T follicular helper cell (primary cell): ENCODE measurements around the gene NLRP5.
A peak's percentile ranks its signal among the peaks of the same experiment; 100 is the strongest.
"Not testable (repeated sequence)": the region's sequence is repeated elsewhere in the genome, so short reads cannot be mapped to it uniquely, and the experiment has no call there.

ENCODE experiments used
- DNase-seq: peaks from one replicate; pipeline ENCODE4 v3.0.0-alpha.2; 2020; ENCODE audit warnings: low read depth
- total RNA-seq, 2 experiments: gene quantifications; one replicate each; lab custom pipeline; 2026; lab: John Stamatoyannopoulos, UW

Gene NLRP5
- 0 reads per million in 2 experiments for total RNA-seq

GRCh38 chr19:55986487-55986886, at the start of gene NLRP5:
Gene NLRP5, plus strand, starts transcription at chr19:55986775.
- DNase-seq, result no peak

DNA sequence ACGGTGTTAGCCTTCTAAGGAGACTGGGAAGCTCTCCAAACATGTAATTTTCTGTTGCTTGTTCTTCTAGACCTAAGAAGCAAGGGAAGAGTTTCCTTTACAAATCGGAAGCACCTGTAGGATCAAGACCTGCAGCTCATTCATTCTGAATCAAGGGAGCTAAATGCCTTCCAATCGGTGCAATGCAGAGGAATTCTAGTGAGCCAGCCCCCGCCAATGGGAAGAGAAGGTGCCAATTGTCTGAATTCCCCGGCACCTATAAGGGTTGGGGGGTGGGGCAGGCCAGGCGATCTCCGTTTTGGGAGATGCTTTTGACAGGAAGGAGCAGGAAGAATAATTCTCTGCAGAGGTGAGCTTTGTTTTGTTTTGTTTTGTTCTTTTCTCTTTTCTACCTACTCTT, 47.4 kb upstream of the NLRP5 start:
- no peak for DNase-seq

DNA sequence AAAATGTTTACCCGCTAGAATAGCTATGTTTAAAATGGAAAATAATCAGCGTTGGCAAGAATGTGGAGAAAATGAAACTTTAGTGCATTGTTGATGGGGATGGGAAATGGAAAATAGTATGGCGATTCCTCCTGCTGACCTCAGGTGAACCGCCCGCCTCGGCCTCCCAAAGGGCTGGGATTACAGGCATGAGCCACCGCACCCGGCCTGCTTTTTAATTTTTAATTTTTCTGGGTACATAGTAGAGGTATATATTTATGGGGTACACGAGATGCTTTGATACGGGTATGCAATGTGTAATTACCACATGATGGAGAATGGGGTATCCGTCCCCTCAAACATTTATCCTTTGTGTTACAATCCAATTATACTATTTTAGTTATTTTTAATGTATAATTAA, 46.3 kb upstream of the NLRP5 start:
- no peak for DNase-seq

GRCh38 chr19:55947532-55947931, 39.0 kb upstream of the NLRP5 start, which contains the start of gene NLRP8:
Gene NLRP8, plus strand, starts transcription at chr19:55947832.
- no peak for DNase-seq

- DNase-seq, result not testable (repeated sequence)
These were observed 36.0 kb upstream of the NLRP5 start for GRCh38 chr19:55950566-55950965.

- DNase-seq, result no peak
These were observed 30.1 kb upstream of the NLRP5 start for GRCh38 chr19:55956431-55956830.

DNA sequence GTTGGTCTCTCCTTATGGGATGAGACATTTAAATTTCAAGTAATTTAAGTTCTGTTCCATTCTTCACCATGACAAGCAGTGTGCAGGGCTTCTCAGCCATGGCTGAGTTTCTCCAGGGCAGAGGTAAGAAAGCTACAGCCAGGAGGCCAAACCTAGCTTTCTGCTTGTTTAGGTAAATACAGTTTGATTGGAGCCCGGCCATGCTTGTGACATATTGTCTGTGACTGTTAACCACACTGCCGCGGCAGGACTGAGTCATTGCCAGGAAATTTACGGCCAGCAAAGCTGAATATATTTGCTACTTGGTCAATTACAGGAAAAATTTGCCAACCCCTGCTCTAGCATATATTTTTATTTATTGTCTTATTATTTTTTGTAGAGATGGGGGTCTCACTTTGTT, 28.2 kb upstream of the NLRP5 start:
- no peak for DNase-seq

DNA sequence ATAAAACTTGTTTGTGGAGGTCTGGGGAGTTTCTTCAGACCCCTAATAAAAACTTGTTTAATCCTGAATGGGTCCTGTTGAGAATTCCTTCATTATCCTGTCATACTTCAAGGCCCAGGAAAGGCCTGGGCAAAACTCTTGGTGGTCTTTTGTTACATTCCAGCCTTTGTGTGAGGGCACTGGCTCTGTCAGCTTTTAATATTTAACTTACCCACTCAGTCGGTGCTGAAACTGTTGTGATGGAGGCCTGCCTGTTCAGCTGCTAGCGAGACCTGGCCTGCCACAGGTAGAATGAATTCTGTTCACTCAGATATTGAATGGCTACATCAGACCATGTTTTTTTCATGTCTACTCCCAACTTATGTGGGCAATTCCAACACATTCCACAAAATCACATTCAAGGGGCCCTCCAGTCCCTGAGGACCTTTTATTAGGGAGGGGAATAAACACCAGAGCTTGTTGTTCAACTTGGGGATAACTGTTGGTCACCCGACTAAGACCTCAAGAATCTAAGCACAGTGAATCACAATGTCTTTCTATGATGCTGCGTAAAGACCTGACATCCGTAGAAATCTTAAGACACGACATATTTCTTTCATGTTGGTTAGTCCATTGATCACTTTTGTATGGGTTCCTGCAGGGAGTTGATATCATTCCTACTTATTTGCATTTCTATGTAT, 26.4 kb upstream of the NLRP5 start:
- no peak for DNase-seq

DNA sequence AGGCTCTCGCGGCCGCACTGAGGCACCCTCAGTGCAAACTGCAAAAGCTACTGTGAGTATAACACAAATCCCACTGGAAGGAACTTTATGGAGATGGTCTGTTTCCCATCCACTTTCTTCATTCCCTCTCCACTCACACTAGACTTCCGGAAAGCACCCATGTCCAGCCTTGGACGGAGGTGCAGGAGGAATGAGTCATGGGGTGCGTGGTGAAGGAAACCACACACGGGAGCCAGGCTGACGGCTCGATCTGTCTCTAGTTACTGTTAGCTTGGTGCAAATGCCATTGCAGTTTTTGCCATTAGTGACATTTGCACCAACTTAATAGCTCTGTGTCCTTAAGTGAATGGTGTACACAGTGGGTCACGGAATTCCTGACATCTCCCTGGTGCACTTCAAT, 24.4 kb upstream of the NLRP5 start:
- DNase-seq, result no peak

- no peak for DNase-seq
These were observed 12.6 kb upstream of the NLRP5 start for GRCh38 chr19:55973982-55974381.

DNA sequence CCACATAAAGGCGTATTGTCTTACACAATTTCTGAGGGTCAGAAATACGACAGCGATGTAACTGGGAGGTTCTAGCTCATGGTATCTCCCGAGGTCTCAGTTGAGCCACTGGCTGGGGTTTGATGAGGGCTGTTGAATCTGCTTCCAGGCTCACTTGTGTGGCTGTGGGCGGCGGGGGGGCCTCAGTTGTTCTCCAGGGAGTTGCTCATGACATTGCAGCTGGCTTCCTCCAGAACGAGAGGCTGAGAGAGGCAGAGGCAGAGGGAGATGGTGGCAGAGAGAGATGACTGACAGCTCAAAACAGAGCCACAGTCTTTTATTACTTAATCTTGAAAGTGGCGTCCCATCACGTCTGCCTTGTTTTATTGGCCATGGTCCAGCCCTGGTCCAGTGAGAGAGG, 6.2 kb upstream of the NLRP5 start:
- no peak for DNase-seq

DNA sequence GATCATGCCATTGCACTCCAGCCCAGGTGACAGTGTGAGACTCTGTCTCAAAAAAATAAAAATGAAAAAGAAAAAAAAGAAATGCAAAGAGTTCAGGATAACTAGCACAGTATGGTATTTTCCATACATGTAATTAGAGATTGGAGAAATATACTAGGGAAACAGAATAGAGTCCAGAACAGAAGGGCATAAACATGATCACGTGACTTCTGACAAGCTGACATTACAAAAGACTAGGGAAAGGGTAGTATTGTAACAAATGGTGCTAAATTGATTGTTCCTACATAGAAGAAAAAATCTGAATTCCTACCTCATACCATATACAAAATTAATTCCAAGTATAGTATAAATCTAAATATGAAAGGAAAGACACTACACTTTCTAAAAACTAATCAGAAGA, 1.3 kb upstream of the NLRP5 start:
- no peak for DNase-seq

DNA sequence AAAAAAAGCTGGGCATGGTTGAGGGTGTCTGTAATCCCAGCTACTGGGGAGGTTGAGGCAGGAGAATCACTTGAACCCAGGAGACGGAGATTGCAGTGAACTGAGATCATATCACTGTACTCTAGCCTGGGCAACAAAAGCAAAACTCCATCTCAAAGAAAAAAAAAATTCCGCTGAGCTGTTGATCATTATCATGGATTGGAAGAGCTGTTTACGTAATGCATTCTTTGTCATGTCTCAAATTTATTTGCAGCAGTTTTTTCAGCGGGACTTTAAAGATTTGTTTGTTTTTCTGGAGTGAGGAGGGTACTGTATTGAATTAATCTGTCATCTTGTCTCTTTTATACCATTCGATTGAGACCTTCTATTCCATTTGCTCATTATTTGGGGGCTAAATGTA, 4.3 kb downstream of the NLRP5 start:
- no peak for DNase-seq

DNA sequence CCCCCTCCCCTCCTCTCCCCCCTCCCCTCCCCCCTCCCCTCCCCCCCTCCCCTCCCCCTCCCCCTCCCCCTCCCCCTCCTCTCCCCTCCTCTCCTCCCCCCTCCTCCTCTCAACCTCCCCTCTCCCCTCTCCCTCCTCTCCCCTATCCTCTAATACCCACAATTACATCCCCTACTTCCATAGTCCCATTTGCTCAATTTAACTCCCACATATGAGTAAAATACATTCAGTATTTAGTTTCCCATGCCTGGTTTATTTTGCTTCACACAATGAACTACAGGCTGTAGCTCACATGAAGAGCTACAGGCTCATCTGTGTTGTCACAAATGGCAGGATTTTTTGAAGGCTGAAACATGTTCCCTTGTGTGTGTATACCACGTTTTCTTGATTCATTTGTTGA, 6.9 kb downstream of the NLRP5 start:
- DNase-seq, result no peak

- DNase-seq, result no peak
These were observed 28.2 kb downstream of the NLRP5 start for GRCh38 chr19:56014765-56015164.

DNA sequence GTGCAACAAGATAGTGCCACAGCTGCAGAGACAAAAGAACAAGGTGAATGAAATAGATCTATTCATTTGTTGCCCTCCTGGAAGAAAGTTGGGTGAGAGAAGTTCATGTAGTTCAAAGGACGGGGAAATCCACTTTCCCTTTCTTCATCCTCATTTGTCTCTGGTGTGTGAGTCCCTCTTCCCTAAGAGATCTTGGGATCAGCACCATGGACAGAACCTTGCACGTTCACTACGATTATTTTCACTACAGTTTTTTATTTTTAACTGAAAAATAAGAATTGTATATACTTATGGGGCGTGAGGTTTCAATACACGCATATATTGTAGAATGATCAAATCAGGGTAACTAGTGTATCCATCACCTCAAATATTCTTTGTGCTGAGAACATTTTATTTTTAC, 29.2 kb downstream of the NLRP5 start:
- DNase-seq, result no peak

DNA sequence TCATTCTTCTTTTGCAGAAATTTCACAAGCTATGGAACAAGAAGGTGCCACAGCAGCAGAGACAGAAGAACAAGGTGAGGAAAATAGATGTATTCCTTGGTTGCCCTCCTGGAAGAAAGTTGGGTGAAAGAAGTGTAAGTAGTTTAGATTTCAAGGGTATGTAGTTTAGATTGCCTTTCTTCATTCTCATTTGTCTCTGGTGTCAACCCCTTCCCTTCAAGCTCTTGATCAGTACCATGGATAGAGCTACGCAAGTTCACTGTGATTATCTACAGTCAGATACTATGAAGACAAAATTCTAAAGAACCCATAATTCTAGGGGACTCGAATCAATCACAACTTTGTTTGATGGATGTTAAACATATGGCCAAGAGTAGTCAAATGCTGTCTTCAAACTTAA, 32.8 kb downstream of the NLRP5 start:
- DNase-seq, result not testable (repeated sequence)

DNA sequence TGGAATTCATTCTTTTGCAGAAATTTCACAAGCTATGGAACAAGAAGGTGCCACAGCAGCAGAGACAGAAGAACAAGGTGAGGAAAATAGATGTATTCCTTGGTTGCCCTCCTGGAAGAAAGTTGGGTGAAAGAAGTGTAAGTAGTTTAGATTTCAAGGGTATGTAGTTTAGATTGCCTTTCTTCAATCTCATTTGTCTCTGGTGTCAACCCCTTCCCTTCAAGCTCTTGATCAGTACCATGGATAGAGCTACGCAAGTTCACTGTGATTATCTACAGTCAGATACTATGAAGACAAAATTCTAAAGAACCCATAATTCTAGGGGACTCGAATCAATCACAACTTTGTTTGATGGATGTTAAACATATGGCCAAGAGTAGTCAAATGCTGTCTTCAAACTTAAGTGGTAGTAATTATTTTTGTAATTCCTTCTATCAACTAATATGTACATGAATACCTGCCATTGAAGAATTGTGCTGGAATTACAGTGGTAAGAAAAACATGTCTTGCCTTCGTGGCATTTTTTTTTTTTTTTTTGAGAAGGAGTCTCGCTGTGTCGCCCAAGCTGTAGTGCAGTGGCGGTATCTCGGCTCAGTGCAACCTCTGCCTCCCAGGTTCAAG, 33.9 kb downstream of the NLRP5 start:
- DNase-seq, result not testable (repeated sequence)

- DNase-seq, result no peak
These were observed 40.2 kb downstream of the NLRP5 start for GRCh38 chr19:56026769-56027168.

DNA sequence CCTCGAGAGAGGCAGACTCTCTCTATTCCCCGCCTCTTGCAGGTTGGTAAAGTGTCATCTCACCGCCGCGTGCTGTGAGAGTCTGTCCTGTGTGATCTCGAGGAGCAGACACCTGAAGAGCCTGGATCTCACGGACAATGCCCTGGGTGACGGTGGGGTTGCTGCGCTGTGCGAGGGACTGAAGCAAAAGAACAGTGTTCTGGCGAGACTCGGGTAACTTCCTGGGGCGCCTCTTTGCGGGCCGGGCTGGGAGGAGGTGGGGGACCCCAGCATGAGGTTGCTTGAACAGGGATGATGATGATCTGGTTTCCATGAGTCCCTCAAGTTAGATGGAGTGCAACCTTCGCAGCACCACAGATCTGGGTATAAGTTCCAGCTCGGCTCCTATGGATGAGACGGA, 67.0 kb downstream of the NLRP5 start:
- no peak for DNase-seq

DNA sequence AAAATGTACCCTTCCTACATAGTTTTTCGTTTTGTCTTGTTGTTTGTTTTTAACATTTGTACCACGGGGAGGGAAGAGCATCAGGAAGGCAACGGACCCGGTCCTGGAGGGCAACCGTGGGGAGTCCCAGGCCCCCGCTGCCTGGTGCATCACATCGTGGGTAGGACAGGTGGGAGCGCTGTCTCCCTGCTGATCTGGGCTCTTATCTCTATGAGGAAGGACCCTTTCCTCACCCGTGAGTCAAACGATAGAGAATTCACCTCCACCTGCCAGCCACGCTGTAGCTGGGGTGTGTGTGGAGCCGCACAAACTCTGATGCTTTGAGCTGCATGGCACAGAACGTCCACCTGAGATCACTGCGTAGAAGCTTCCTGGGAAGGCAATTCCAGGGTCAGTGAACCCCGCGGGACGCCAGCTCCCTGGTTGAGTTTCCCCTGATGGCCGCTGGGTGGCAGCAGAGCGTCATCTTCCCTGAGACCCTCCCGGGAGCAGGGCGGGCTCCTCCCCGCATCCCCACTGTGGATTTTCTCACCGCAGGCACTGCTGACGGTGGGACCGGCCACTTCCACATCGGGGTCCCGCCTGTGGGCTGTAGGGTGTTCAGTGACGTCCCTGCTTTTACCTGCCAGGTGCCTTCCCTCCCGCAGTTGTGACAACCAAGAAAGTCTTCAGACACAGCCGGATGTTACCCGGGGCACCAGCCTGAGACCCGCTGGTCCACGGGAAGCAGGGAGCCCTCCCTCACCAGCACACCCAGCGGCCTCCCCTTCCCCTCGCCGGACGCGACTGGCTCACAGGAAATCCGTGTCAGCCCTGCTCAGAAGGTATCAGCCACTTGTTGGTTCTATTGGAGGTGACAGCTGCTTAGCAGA, 79.8 kb downstream of the NLRP5 start:
- peak; percentile 45 for DNase-seq

- DNase-seq, result no peak
These were observed 83.1 kb downstream of the NLRP5 start for GRCh38 chr19:56069642-56070041.

DNA sequence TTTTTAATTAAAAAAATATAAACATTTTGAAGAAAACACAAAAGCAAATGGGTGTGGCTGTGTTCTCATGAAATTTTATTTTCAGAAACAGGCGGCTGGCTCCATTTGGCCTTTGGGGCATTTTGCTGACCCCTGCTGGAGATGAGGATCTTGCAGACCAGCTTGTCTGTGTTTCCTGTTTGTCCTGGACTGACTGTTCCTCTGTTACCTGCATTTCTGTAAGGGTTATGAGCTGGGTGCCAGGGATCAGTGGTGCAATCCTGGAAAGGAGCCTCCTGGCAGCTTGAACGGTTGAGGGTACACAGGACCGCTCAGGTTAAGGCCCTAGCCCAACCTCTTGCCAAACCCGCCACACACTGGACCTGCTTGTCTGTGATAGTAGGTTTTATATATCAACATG, 84.6 kb downstream of the NLRP5 start:
- no peak for DNase-seq
